Measurements from ENCODE around the gene GLCE. TPM values are rescaled to one million over a fixed set of nuclear protein-coding genes. Genes with fewer than 3 reads are reported as not detected.

Gene GLCE
- 15.5 to 18.3 TPM (median 17.7 TPM) in 5 replicates for total RNA-seq (2022; extraction: Qiagen RNA extraction)

GRCh38 chr15:69160141-69160993 is at the start of gene GLCE:
Gene GLCE (plus strand): TSS chr15:69160635. CDS start chr15:69255807, 95,172 bp downstream.

GRCh38 chr15:69298697-69299441 is 138.4 kb downstream of the GLCE start, which contains the start of gene PAQR5:
Gene PAQR5 (plus strand): TSS chr15:69298912. CDS start chr15:69360081, 61,169 bp downstream.

Other genes starting within 250 kb of the GLCE start
- not detected in 5 replicates for gene SPESP1, start 230.1 kb upstream of the GLCE start, total RNA-seq (2022; extraction: Qiagen RNA extraction)
- 0.21 to 0.43 TPM (median 0.30 TPM) in 5 replicates for gene NOX5, start 145.9 kb upstream of the GLCE start, total RNA-seq (2022; extraction: Qiagen RNA extraction)
- 68.2 to 104 TPM (median 99.3 TPM) in 5 replicates for gene PAQR5, start 138.3 kb downstream of the GLCE start, total RNA-seq (2022; extraction: Qiagen RNA extraction)

All from A549 treated with Mapracorat at 1 μM for 4 hours (cell line).